Limb (tissue), 2 donors: ENCODE measurements around the gene FXYD7.
A peak's percentile ranks its signal among the peaks of the same experiment; 100 is the strongest.

ENCODE experiments used
- DNase-seq, 2 donors: peaks; one replicate each; pipeline ENCODE4 v3.0.0-alpha.2; 2016; ENCODE audit errors: extremely low spot score in 2 of 2

The FXYD7 gene

DNA sequence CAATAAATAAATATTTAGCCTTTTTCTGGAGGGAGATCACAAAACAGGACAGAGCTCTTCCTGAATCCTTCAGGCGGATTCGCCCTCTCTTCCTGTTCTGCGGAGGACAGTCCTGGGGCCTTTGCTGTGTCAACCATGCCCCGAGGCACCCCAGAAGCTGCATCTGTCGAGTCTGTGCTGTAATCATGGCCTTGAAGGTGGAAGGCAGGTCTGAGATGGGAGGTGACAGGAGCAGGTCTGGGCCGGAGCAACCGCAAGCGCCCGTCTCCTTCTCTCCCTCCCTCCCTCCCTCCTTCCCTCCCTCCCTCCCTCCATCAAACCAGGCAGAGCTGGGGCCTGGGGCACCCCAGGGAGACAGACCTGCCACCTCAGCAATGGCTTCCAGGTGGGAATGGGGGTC lies 32.1 kb upstream of the FXYD7 start:
- DNase-seq, result no peak

DNA sequence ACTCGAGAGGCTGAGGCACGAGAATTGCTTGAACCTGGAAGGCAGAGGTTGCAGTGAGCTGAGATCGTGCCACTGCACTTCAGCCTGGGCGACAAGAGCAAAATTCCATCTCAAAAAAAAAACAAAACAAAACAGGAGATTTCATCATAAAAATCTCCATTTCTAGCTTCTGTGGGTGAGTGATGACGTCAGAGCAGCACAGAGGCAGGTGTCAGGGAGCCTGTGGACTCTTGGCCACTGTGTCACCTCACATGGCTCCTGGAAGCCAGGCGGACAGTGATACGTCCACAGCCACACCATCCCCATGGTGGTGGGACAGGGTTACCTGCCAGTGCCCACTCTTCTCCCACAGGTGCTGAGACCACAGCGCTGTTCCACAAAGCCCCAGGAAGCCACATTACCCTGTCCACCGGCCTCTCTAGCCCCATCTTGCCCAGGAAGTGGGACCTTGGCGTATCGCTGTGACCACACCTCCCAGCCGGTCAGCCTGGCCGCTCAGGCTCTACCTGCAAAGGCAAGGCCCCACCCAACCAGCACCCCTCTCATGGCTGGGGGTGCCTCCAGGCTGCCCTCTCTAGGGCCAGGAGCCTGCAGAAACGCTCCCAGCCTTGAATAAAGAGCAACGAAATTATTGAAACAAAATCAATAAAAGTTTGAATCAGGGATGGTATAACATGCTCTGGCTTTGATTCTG lies 29.9 kb upstream of the FXYD7 start:
- no peak for DNase-seq

DNA sequence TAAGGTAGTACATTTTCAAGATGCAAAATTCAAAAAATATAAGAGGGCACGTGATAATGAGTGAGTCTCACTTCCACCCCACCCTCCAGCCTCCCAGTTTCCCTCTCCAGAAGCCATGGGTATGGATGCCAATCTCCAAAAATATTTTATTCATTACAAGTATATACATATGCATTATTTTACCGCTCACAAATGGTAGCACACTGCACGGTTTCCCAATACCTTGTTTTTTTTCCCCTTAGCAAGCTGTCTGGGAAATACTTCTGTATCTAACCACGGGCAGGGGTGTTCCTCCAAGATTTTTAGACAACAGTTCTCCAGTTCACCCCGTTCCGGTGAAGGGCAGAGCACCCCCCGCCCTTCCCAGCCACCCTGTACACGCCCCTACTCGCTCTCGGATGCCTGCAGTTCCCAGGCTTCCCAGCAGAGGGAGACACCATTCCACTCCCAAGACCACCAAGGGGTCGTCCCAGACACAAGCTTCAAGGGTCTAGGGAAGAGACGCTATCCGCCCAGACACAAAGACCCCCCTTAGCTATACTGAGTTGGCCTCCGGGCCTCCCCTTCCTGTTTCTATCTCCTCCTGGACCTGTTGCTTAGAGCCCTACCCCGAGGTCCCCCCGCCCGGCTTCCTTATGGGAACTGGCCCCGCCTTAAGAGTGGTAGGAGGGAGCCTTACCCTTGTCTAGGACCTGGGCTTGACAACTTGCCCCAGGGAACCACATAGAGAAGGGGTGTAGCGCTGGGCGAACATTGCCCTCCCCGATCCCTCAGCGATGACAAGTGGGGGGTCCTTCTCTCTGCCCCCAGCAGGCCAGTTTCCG lies 28.5 kb upstream of the FXYD7 start:
- peak; percentile 68 to 92 for DNase-seq

DNA sequence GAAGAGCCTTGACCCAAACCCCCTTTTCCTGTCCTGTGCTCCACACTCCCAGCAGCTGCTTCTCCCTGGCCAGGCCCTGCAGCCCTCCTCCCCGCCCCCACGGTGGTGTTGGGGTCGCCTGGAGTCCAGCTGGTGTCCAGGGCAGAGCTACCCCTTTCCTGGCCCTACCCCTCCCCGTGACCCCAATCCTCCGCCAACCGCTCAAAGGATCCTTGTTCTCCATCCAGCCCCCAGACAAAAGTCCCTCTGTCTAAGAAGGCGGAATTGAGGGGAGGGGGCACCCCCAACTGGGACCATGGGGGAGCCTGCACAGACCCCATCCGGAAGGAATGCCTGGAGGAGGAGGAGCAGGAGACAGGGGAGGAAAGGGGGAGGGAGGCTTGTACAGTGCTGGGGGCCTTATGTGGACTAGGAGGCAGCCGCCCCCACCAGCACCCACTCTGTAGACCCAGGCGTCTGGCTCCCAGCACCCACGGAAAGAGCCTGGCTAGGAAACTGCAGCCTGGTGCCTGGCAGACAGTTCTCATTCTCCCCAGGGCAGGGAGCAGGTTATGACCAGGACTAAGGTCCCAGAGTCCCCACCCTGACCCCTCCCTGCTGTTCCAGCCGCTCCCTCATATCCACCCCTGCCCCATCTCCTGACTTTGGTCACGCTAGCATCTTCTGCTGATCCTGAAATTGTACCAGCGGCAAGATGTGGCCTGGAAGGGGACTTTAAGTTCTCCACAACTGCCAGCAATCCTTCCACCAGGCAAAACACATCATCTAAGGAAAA lies 27.7 kb upstream of the FXYD7 start, which contains the start of gene FXYD3:
FXYD3 (plus strand) TSS at position 647 of the 775 bp plus-strand sequence. CDS start 3,554 bp downstream, outside the sequence.
- peak in 1 of 2 donors; percentile 78 for DNase-seq

DNA sequence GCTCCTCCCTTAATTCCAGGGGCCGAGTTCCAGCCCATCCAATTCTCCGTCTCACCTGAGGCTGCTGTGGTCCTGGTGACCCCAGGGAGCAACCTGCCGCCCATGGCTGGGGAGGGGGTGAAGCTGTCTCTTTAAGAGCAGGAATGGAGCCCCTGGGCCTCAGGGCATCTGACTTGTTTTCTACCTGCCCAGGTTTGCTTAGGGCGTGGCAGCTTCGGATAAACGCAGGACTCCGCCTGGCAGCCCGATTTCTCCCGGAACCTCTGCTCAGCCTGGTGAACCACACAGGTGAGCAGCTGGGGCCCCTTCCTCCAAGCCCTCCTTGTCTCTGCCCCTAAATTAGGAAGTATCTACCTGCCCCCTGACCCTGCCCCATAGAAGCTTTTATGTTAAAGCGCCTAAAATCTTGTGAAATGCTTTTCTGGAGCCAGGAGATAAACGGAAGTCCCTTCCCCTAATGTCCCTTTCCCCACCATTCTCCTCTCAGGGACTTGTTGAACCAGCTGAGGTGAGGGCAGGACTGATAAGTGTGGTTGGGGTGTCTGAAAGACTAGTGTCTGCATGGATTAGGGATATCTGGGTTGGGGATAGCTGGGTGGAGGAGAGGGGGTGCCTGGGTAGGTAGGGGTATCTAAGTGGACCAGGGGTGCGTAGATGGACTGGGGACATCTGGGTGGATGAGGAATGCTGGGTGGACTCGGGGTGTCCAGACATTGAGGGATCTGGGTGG lies 26.8 kb upstream of the FXYD7 start:
- DNase-seq, result no peak

DNA sequence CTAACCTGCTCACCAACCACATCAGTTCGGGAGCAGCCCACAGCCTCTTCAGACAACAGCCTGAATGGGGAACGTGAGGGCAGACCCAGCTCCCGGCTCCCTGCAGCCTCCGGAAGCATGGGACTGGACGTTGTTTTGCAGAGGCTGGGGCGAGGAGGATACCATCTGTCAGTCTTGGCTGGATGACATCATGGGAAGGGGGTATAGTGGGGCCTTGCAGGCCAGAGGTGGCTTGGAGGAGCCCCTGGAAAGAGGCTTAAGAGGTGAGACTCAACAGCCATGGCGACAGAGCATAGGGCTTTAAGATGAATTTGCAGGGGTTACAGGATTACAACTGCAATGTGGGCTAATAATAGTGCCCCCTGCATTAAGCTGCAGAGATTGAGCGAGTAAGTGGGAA lies 25.9 kb upstream of the FXYD7 start:
- no peak for DNase-seq

DNA sequence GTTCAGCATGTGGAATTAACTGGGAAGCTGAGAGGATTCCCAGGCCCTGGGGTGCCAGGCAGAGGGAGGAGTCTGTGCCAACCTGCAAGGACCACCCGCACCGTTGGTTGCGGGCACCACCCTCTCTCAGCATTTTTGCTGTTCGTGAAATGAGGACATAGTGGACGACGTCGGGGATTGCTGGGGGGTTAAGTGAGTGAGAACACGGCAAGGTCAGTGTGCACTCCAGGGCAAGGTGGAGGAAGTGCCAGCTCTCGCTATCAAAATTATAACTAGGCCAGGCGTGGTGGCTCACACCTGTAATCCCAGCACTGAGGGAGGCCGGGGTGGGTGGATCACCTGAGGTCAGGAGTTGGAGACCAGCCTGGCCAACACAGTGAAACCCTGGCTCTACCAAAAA lies 25.3 kb upstream of the FXYD7 start:
- DNase-seq, result no peak

DNA sequence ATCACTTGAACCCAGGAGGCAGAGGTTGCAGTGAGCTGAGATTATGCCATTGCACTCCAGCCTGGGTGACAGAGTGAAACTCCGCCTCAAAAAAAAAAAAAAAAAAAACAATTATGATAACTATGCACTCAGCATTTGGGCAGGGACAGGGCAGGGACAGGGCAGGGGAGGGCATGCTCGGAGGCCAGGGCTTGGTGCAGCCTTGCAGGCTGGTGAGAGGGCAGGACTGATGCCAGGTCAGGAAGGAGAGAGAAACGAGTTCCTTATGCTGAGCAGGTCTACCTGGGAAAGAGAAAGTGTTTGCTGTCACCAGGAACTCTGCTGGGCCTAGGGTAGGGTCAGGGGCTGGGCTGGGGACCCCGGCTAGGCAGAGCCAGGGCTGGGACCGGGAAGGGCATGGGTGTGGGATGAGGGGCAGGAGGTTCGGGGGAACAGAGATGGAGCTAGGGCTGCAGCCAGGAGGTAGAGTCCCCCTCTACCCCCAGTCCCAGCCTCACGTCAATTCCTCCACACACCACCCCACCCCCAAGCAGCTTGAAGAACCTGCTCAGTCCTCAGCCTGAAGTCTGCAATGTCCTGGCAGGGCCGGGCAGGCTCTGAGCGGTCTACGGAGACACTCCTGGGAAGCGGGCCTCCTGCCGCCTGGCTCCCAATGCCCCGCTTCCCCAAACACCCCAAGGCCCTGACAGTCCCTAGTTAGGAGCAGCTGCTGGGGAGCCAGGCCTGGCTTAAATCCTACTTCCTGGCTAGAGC lies 24.6 kb upstream of the FXYD7 start:
- no peak for DNase-seq

DNA sequence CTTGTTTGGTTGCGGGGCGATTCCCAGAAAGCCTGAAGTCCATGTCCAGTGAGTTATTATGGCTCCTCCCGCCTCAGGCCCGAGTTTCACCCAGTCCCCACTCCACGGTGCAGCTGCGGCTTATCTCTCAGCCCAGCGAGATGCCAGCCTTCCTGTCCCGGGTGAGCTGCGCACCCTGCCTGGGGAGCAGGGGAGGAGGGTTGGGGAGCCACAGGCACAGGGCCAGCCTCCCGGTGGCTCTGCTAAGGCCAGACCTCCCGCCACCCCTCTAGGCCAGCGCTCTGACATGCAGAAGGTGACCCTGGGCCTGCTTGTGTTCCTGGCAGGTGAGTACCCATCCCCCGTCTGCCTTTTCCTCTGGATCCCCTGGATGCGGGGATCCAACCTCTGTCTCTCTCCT lies 24.0 kb upstream of the FXYD7 start:
- DNase-seq, result no peak

DNA sequence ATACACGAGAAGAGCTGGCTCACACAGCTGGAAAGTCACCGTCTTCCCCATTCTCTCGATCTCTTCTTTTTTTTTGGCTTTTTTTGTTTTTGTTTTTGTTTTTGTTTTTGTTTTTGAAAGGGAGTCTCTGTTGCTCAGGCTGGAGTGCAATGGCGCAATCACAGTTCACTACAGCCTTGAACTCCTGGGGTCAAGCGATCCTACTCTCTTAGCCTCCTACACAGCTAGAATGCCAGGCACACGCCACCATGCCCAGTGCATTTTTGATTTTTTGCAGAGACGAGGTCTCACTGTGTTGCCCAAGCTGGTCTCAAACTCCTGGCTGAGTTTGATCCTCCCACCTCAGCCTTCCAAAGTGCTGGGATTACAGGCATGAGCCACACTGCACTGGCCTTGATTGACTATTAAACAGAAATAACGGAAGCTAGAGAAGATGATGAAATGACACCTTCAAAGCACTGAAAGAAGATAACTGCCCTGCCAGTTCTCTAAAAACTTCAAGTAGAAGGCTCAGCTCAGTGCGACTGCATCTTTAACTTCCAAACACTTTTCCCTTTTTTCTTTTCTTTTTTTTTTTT lies 23.4 kb upstream of the FXYD7 start:
- no peak for DNase-seq

DNA sequence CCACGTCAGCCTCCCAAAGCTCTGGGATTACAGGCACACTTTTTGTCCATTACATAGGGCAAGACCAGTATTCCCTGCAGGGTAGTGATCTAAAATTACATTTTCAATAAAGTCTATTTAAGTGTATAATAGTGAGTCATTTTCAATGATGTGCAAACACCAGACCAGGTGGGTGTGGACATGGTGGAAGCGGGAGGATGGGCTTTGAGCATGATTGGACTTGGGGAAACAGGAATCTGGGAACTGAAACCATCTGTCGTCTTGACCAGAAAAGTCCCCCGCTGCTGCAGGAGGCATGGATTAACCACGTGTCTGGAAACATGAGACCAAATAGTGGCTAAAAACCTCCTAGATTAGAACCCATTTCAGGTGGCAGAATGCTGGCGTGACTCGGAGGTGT lies 22.6 kb upstream of the FXYD7 start:
- DNase-seq, result no peak

DNA sequence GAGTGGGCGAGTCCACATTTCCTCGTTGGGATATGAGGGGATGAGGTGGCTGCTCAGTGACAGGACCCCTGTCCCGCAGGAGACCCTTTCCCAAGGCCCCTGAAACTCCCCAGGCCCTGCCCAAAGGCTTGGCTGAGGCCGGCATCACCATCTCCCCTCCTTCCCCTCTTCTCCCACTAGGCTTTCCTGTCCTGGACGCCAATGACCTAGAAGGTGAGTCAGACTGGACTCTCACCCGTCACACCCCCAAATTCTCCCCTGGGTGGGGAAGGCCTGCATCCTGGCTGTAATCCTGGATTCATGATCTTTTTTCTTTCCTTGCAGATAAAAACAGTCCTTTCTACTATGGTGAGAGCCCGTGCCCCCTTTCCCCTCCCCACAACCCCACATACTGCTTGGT lies 22.2 kb upstream of the FXYD7 start:
- no peak for DNase-seq

DNA sequence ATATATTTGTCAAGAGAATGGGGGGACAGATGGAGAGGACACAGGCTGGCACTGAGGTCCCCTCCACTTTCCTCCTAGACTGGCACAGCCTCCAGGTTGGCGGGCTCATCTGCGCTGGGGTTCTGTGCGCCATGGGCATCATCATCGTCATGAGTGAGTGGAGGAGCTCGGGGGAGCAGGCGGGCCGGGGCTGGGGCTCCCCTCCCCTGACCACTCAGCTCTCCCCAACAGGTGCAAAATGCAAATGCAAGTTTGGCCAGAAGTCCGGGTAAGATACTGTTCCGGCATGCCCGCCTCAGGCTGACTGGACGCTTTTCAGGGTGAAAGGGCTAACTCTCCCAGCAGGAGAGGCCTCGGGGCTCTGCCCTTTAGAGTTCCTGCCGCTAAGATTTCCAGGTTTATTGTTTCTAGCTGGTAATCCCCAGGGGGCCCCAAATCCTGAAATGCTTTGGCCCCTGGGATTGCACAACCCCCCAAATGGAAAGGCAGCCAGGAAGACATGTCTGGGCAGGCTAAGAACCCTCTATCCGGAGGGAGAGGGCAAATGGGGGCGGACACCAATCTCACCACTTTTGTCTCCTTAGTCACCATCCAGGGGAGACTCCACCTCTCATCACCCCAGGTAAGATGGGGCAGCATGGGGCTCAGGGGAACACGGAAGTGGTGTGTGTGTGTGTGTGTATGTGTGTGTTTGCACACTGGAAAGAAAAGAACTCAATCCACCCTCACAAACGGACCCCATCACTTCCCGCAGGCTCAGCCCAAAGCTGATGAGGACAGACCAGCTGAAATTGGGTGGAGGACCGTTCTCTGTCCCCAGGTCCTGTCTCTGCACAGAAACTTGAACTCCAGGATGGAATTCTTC lies 20.1 kb upstream of the FXYD7 start:
- no peak for DNase-seq

DNA sequence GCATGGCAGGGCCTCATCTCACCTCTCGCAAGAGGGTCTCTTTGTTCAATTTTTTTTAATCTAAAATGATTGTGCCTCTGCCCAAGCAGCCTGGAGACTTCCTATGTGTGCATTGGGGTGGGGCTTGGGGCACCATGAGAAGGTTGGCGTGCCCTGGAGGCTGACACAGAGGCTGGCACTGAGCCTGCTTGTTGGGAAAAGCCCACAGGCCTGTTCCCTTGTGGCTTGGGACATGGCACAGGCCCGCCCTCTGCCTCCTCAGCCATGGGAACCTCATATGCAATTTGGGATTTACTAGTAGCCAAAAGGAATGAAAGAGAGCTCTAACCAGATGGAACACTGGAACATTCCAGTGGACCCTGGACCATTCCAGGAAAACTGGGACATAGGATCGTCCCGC lies 19.5 kb upstream of the FXYD7 start:
- no peak for DNase-seq

DNA sequence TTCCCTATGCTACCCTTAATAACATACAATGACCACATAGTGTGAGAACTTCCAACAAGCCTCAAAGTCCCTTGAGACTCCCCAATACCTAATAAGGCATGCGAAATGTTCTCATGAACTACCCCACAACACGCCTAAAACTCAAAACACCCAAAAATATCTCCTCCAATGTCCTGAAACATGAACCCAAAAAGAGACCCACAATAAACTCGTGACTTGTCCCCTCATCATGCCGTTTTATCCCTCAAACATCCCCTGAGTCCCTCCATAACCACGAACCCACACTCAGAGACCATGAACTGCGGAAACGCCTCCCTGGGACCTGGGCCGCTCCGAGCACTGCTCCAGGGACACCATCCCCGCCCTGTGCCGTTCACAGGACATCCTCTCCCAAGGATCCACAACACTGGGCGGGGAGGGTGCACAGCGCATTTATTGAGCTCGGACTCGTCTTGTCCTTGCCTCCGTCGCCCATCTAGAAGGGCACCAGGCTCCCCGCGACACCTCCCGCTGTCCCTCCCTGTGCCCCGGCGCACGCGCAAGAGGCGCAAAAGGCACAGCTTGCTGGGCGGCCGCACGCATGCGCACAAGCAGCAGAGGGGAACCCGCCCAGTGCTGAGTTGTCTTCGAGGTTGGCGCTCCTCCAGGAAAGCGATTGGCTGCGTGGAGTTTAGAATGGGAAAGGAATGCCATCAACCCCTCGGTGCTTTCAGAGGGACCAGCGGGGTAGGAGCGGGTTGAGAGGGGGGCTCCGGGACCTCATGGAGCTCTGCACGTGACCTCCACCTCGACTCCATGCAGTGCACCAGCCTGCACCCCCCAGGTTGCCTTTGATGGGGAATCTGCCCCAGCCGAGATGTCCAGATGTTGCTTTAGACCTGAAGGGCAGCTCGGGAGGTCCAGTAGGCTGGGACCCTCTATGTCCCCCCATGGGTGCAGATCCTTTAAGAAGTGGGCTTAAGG lies 18.7 kb upstream of the FXYD7 start:
- peak; percentile 94 to 97 for DNase-seq

DNA sequence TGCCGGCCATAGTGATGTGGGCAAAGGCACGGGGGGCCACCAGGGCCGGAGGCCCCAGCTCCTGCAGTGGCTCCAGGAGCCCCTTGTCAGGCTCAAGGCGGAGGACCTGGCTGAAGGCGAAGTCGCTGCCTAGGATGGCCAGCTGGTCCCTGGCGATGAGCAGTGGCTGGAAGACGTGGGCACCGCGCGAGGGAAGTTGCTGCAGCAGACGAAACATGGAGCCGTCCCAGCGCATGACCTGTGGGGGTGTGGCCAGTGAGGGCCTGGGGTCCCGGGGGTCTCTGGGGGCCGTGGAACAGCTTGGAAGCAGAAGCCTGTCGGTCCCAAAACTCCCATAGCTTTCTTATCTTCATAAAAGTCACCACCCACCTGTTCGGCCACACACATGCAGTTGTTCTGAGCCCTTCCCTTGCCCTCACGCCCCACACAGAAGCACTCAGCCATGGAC lies 17.8 kb upstream of the FXYD7 start:
- no peak for DNase-seq

DNA sequence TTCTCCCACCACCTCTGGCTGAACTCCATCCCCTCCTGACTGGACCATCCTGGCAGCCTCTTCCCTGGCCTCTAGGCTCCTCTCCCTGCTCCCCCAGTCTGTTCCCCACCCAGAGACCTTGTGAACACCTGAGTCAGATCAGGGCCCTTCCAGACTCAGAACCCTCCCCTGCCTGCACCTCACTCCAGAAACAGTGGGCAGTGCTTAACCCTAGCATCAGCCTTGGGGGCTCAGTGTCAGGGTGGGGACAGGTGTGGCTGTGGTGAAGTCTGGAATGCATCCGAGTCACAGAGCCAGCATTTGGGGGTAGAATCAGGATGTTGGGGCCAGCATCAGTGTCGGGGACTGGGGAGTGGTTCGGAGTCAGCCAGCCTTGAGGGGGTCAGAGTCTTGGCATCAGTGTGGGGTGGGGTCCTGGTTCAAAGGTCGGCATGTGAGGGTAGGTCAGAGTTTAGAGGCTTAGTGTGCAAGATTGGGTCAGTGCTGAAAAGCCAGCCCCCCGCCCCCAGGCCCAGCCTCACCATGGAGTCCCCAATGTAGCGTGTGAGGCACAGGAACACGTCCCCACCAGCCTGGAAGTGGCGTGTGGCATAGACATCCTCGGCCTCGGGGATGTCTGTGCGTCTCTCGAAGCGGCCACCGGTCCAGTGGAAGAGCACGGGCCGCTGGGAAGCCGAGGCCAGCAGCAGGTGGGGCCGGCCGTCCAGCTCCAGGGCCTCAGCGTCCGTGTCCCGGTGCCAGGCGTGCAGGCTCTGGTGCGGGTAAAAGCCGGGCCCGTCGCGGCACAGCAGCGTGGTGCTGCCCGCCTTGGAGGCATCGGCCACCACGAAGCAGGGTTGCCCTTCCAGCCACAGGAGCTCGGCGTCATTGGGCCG lies 17.1 kb upstream of the FXYD7 start:
- no peak for DNase-seq
